Measurements from ENCODE around the gene RIN2.

Gene RIN2, protein sequence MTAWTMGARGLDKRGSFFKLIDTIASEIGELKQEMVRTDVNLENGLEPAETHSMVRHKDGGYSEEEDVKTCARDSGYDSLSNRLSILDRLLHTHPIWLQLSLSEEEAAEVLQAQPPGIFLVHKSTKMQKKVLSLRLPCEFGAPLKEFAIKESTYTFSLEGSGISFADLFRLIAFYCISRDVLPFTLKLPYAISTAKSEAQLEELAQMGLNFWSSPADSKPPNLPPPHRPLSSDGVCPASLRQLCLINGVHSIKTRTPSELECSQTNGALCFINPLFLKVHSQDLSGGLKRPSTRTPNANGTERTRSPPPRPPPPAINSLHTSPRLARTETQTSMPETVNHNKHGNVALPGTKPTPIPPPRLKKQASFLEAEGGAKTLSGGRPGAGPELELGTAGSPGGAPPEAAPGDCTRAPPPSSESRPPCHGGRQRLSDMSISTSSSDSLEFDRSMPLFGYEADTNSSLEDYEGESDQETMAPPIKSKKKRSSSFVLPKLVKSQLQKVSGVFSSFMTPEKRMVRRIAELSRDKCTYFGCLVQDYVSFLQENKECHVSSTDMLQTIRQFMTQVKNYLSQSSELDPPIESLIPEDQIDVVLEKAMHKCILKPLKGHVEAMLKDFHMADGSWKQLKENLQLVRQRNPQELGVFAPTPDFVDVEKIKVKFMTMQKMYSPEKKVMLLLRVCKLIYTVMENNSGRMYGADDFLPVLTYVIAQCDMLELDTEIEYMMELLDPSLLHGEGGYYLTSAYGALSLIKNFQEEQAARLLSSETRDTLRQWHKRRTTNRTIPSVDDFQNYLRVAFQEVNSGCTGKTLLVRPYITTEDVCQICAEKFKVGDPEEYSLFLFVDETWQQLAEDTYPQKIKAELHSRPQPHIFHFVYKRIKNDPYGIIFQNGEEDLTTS

DNA sequence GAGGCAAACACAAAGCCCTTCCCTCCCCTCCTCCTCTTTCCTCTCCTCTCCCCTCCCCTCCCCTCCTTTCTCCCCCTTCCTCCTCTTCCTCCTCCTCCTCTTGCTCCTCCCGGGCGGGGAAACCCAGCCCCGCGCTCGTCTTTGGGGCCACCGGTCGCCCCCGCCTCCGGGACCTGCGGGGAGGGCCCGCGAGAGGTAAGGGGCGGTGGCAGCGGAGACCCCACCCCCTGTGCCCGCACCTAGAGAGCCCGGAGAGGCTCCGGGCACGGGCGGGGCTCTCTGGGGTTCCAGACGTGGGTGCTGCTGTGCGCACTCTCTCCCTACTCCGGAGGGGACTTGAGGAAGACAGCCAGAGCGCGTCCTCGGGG, at the start of gene RIN2:
Gene RIN2, plus strand, starts transcription at position 126 of the 368 bp plus-strand sequence. CDS start 131,344 bp downstream, outside the sequence.
- no peak for DNase-seq

GRCh38 chr20:19709635-19710335, 48.3 kb upstream of the RIN2 start:
- no peak for DNase-seq

DNA sequence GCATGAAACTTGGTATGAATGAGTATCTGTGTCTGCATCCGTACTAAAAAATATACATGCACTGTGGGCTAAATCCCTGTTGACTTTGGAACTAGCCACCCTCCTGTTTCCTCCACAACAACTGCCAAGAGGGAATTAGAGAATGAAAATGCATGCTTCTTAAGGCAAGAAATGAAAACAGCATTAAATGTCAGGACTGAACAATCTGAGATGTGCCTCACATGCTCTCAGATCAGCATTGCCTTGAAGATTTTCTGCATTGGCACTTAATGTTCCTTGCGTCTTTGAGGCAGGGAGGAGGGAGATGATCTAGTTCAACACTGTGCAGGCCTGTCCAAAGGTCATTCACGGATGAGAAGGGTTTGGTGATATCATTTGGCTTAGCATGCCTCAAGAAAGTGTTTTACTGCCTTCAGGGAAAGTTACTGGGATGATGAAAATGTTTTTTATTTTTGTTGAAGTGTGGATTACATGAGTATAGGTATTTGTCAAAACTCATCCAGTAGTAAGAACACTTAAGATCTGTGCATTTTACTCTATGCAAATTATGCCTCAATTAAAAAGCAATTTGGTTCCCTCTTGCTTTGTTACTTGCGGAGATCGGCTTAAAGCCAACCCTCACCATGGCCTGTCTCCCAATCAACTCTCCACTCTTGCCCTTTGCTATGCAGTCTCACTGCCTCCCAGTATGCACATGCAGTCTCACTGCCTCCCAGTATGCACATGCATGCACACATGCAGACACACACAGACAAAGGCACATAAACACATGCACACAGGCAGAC, 47.5 kb upstream of the RIN2 start:
- no peak for DNase-seq

DNA sequence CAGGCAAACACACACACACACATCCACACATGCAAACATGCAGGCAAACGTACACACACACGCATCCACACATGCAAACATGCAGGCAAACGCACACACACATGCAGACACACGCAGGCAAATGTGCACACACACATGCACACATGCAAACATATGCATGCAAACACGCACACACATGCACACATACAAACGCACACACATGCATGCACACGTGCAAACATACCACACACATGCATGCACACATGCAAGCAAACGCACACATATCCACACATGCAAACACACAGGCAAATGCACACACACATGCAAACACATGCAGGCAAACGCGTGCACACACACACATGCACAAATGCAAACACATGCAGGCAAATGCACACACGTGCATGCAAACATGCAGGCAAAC, 46.9 kb upstream of the RIN2 start:
- DNase-seq, result no peak

- no peak for DNase-seq
Measured at GRCh38 chr20:19712721-19713260, 45.3 kb upstream of the RIN2 start.

DNA sequence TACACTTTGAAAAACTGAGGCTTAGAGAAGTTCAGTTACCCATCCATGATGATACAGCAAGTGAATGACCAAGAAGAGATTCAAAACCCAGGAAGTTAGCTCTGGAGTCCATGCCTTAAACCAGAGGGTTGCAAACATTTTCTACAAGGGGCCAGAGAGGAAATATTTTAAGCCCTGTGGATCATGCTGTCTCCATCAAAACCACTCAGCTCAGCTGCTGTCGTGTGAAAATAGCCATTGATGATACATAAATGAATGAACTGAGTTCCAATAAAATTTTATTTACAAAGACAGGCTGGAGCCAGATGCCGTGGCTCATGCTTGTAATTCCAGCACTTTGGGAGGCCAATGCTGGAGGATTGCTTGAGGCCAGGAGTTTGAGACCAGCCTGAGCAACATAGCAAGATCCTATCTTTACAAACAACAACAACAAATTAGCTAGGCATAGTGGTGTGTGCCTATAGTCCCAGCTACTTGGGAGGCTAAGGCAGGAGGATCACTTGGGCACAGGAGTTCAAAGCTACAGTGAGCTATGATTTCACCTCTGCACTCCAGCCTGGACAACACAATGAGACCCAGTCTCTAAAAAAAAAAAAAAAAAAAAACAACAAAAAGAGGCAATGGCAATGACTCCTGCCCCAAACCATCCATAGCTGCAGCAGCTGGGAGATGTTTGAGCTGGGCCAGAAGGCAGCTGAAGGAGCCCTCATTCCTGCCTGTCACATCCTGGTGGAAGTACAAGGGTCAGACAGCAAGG, 44.1 kb upstream of the RIN2 start:
- DNase-seq, result no peak

GRCh38 chr20:19714579-19714840, 43.5 kb upstream of the RIN2 start:
- no peak for DNase-seq

GRCh38 chr20:19715986-19716385, 42.1 kb upstream of the RIN2 start:
- no peak for DNase-seq

DNA sequence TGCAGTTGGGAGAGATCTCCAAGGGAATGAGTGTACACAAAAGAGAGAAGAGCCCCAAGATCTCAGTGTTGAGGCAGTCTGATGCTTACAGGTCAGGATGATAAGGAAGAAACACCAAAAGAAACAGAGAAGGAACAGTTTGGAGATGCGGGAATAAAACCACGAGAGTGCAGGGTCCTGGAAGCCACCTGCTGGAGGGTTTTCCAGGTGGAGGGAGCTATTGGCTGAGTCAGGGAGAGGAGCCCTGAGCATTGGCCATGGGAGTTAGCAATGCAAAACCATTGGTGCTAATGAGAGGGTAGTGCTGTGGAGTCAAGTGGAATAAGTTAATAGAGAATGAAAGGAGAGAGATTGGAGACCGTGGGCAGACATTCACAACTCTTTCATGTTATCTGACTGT, 39.2 kb upstream of the RIN2 start:
- DNase-seq, result no peak

GRCh38 chr20:19720991-19721390, 37.1 kb upstream of the RIN2 start:
- DNase-seq, result no peak

GRCh38 chr20:19723051-19723450, 35.0 kb upstream of the RIN2 start:
- no peak for DNase-seq

GRCh38 chr20:19723813-19724430, 34.1 kb upstream of the RIN2 start:
- DNase-seq, result no peak

GRCh38 chr20:19725373-19725772, 32.7 kb upstream of the RIN2 start:
- DNase-seq, result no peak

GRCh38 chr20:19725814-19726525, 32.1 kb upstream of the RIN2 start:
- DNase-seq, result no peak

DNA sequence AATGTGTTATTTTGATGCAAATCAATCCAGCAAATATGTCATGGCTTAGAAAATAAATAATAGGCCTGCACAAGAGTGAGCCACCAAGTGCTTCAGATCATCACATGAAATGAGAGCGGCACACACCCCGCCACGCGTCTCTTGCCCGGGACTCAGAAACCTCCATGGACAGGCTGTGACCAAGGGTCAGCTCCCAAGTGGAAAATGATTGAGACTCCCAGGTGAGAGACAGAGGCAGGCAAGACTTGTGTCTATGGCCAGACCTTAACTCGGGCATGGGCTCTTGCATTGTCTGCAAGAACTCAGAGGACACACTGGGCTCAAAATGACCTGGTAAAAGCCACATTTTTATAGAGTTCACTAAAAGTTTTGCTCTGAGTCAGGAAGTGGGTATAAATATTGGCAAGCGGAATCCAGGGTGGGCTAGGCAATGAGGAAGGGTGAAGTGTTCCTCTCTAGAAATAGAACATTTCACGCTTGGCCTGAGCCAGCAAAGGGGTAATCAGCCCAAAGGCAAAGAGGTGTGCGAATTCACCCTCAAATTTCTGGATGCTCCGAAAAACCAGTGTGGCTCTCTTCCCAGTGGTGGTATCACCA, 30.7 kb upstream of the RIN2 start:
- no peak for DNase-seq

DNA sequence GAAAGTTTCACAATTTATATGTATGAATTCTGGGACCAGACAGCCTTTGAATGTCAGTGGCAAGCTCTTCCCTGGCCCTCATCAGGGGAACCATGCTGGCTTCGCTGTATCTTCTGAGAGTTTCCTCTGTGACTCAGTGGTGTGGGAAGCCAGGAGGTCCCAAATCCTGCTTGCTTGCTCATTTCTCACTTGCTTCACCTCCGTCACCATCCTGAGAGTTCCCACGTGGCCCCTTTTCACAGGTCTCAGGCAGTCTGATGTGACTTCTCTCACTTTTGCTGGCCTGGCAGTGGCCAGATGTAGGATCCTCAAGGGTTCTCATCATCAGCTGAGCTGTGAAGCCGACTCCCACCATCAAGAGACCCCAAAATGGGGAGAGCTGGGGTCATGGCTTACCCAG, 28.4 kb upstream of the RIN2 start:
- no peak for DNase-seq

- DNase-seq, result no peak
Measured at GRCh38 chr20:19730706-19731105, 27.4 kb upstream of the RIN2 start.

DNA sequence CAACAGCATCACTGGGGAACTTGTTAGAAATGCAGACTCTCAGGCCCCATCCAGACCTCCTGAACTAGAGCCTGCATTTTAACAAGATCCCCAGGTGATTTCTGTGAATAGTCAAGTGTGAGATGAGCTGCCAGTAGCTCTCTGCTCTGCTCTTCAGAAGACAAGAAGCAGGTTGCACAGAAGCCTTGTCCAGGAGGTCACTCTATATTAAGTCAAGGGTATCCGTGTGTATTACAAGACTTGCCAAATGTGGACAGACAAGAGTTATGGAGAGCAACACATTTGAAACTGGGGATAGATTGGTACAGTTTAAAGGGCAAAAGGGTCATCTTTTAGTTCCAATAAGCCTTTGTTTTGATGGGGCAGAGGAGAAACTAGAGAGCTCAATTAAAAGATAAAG, 23.2 kb upstream of the RIN2 start:
- DNase-seq, result no peak

DNA sequence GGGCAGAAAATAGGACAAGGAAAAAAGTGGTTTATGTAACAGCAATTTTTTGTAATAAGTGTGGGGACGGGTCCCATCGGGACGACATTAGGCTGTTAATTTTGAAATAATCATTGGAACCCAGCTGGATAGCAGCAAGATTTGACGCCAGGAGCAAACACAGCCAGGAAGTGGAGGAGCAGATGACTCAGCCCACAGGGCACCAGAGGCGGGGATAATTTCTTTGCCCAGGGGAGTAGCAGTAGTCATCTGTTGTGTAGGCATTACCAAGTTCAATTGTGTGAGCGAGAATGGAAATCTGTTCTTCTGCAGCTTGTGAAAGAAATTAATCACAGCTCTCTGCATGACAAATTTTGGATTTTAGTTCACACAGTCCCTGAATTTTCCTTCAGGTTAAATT, 22.6 kb upstream of the RIN2 start:
- no peak for DNase-seq

- DNase-seq, result no peak
Measured at GRCh38 chr20:19737025-19737424, 21.0 kb upstream of the RIN2 start.

Measured in activated naive CD4-positive, alpha-beta T cell treated with anti-CD3 and anti-CD28 coated beads, Interleukin-2, amount 50 U/mL, for 16 hours (primary cell).